Stimulated activated CD8-positive, alpha-beta memory T cell treated with anti-CD3 and anti-CD28 coated beads, Interleukin-15, amount 100 ng/mL, for 1 hour (primary cell): ENCODE data around the gene ANTXR2.

ENCODE experiments used
- DNase-seq: peaks from one replicate; pipeline ENCODE4 v3.0.0-alpha.2; 2020; ENCODE audit warnings: low read depth

The ANTXR2 gene

GRCh38 chr4:79983431-79983830, 89.6 kb downstream of the ANTXR2 start:
- DNase-seq: no peak

DNA sequence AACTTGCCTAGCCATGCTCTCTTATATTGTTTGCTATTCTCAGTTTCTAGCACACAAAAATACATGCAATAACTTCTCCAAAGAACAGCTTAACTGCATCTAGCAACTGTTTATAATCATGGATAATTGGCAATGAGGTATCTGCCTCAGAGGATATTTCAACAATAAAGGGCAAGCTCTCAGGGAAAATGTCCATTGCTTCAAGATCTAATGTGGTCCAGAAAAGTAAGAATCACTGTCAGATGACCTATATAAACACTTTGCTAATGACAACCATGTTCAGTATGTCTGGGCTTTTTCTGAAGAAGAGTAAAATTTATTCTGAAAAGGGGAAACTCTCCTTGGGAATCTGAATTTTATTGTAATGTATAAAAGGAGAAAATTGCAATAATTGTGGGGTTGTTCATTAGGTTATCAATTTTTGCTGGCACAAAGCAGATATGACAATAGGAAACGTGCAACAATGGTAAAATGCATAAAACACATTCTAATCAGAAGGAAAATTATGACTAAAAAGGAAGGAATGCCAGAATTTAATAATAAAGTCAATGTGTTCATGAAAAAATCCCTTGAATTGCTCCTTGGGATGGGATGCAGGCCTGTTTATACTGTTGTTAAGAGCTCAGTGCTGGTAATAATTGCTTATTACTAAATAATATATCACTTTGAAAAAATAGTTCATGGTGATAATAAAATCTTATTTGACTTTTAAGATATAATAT, 90.3 kb downstream of the ANTXR2 start:
- no peak for DNase-seq

DNA sequence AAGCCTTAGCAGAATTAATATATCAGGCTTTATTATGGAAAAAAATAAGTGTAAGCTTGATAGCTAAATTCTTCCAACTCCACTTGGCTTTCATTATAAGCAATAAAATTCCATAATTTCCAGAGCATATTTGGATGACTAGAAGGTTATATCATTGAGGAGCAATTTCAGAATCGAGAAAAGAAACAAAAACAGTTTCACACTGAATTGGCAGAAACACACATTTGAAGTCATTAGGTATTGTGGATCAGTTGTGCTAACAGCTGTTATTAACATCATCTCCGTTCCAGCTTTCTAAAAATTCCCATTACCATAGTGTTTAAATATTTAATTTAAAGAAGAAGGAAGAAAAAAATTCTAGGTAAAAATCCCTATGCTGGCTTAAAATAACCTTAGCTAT, 92.6 kb downstream of the ANTXR2 start:
- no peak for DNase-seq

DNA sequence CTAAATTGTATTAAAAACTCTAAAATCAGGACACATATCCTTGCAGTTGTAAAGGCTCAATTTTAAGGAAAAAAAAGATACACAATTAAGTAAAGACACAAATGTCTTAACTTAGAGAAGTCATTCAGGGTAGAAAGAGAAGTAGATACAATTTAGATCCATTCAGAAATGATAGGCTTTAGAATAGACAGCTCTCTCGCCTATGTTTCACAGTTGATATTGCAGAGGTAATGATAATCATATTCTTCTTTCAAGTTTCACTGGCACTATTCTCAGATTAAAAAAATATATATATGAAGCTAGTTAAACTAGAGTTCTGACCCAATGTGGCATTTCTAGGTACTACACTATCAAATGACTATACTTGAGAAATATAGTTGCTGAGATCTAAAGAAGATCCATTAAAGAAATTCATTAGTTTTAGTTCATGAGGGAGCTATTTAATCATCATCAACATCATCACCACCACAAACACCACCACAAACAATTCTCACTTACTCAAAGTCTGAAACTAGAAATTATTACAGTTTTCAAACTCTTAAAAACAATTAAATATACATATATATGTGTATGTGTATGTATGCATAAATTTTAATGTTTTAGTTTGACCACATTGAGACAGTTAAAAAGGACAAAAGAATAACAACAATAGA, 93.1 kb downstream of the ANTXR2 start:
- no peak for DNase-seq

- no peak for DNase-seq
Observed at GRCh38 chr4:79977131-79977840, 95.7 kb downstream of the ANTXR2 start.

GRCh38 chr4:79964400-79965211, 108.4 kb downstream of the ANTXR2 start:
- DNase-seq: no peak

DNA sequence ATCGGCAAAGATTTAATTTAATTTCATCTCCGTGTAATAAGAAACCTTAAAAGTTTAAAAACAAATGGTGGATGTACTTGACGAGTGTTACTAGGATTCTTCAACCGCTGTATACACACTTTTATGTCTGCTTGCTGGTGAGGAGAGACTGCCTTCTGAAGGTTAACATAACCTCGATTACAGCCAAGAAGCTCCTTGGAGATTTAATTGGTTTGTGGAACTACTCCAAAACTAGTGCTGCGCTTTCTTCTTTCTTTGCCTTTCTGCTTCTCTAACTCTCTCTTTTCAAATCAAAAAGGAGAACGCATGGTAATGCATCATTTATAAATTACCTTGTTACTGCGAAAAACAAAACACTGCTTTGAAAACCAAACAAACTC, 109.0 kb downstream of the ANTXR2 start:
- no peak for DNase-seq

- DNase-seq: no peak
Observed at GRCh38 chr4:79959652-79960051, 113.4 kb downstream of the ANTXR2 start.

DNA sequence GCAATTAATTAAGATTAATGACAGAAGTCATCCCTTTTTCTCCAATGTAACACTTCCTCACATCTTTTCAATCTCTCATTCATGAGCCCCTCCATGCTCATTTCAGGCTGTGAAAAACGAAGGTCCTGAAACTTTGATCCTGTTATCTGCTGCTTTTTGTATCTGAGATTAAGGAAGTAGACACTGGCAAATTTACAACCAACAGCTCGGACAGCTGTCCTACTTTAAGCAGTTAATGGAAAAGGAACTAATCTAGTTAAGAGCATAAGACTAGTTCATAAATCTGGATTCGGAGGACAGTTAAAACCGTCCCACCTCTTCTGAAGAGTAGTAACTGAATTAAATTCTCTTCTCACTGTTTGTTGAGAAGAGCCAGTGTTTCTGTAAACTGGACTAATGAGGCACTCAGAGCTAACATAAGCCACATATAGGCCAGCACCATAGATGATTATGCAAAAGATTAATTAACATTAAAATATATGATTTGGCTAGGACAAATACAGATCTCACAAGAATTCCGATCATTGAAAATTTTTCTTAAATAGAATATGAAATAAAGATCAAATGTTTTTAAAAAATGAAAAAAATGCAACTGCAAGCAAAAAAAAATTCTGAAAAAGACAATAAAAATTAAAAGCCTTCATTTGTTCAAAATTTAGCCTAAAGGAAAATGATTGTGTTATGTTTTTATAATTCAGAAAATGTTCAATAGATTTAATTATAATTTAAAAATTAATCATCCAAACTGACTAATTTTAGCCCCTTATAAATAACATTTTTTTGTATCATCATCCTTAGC, 114.4 kb downstream of the ANTXR2 start:
- no peak for DNase-seq

DNA sequence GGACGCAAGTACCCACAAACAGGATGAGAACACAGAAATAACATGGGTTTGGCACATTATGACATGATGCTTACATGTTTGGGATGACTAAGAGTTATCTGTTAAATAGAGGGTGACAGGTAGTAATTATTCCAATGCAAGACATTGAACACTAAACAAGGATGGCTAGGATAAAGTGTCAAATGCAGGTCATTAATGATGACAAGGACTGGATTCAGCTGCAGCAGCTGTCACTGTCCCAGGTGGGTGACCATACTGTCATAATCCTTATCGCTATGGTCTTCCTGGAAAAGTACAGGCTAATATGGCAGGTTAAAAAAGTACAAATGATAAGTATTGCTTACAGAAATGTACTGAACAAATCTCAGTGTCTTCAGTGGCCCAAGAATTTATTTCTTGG, 123.9 kb downstream of the ANTXR2 start:
- no peak for DNase-seq

GRCh38 chr4:79948739-79949138, 124.3 kb downstream of the ANTXR2 start:
- no peak for DNase-seq

GRCh38 chr4:79948261-79948660, 124.8 kb downstream of the ANTXR2 start:
- no peak for DNase-seq

DNA sequence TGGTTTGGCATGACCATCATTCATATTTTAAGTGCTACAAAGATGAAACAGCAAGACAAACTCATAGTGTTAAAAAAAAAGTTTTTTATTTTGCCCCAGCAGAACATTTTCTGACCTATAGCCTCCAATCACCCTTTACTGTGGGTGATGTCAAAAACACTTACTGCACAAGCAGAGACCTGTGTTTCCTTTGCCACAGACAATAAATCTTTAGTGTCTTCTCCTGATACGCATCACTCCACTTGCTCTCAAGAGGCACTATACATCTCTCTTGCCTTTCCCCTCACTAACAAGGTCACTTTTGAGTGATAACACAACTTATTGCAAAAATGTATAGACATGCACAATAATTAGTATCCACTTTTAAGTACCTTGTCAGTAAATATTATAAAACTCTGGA, 125.6 kb downstream of the ANTXR2 start:
- DNase-seq: no peak

DNA sequence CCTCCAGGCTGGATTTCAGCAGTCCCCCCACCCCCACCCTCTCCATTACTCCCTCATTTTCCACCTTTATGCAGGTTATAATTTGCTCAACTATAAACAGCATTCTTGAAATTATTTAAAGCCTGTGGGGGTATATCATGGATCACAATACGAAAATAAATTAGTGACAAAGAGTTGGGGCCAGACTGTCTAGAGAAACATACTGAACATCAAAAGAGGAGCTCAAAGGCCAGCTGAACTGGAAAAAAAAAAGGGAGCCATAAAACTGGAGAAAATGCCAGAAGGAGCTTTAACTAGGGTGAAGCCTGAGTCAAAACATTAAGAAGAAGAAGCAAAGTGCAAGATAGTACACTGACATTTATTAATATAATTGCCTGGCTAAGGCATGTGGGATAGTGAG, 137.8 kb downstream of the ANTXR2 start:
- no peak for DNase-seq

DNA sequence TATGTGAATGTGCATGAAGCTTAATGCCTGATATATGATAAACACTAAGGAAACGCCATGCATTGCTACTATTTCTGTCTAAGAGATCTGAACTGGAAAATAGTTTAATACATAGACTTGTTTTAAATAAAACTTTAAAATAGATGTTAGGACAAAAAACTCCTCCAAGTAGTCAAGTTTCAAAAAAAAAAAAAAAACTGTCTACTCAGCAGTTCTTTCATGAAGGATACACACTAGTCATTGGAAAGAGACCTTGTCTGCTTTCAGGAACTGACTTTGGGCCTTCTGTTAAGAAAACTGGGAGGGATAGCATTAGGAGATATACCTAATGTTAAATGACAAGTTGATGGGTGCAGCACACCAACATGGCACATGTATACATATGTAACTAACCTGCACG, 138.4 kb downstream of the ANTXR2 start:
- no peak for DNase-seq

DNA sequence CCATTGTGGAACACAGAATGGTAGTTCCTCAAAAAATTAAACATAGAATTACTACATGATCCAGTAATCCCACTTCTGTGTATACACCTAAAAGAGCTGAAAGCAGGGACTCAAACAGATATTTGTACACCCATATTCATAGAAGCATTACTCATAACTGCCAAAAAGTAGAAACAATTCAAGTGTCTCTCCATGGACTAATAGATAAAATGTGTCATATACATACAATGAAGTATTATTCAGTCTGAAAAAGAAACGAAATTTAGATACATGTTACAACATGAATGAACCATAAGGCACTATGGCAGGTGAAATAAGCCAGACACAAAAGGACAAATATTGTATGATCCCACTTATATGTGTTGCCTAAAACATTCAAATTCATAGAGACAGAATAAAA, 145.1 kb downstream of the ANTXR2 start:
- DNase-seq: no peak

- no peak for DNase-seq
Observed at GRCh38 chr4:79923281-79923680, 149.7 kb downstream of the ANTXR2 start.

- no peak for DNase-seq
Observed at GRCh38 chr4:79922011-79922410, 151.0 kb downstream of the ANTXR2 start.

DNA sequence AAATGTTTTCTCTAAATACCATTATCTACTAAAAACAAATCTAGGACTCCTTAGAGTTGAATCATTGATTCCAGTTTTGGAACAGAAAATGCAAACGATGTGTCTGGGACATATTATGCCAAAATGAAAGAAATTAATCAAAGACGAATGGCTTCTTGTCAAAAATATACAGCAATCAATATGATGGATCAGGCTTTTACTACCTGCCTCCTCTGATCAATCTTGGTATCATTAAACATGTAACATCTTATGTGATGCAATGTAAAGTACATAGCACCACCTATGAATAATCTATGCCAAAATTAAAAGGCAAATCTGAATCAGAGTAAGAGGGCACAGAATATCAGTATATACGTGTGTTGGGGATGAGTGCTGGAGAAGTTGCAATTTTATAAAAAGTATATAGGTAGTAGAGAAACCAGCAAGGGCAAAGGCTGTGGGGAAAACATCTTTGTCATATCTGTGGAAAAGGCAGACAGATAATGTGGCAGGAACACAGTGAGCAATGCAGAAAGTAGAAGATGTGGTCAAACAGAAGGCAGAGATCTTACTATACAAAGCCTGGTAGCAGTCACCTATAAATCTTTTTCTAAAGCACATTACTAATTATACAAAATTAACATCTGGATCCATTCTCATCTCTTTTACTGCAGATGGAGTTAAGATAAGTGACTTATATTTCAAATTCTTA, 152.7 kb downstream of the ANTXR2 start:
- DNase-seq: no peak

DNA sequence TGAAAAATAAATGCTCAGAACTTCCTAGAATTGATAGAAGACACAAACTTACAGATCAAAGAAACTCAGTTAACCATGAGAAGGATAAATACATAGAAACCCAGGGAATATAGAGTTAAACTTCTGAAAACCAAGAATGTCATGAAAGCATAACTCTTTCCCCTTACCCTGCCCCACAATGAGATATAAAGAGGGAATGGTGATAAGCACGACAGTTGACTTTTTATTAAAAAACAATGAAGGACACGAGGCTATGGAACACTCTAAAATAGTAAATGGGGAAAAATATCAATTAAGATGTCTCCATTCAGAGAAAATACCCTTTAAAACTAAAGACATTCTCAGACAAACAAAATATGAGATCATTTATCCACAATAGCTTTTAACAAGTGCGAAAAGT, 154.7 kb downstream of the ANTXR2 start:
- DNase-seq: no peak

GRCh38 chr4:79917246-79917645, 155.8 kb downstream of the ANTXR2 start:
- no peak for DNase-seq
